Spleen (tissue), 13 donors: ENCODE data around the gene KCP. TPM values are rescaled to one million over a fixed set of nuclear protein-coding genes. Genes with fewer than 3 reads are reported as not detected.
A peak's percentile ranks its signal among the peaks of the same experiment; 100 is the strongest.

ENCODE experiments used
- DNase-seq: peaks from one replicate; pipeline ENCODE4 v3.0.0-alpha.2; 2020
- H3K27ac ChIP-seq, 8 donors: fragments of 200-600 bp; sonication (generic) in 7 of 8; 1 replicate in 4 of 8; 2 replicates in 4 of 8; pipeline versions ENCODE4 v1.5.0 to v1.8.0; 2016 to 2021; ENCODE audit warnings: inconsistent platforms in 4 of 8, mild to moderate bottlenecking in 4 of 8, moderate library complexity in 1 of 8
- H3K27me3 ChIP-seq, 7 donors: fragments of 200-600 bp; sonication (generic) in 6 of 7; replicated peaks in 1 of 7; 1 replicate in 4 of 7; 2 replicates in 3 of 7; pipeline versions ENCODE4 v1.5.0 to v1.8.0; 2016 to 2021; ENCODE audit warnings: inconsistent platforms in 3 of 7, mild to moderate bottlenecking in 1 of 7
- H3K36me3 ChIP-seq, 6 donors: fragments of 200-600 bp; sonication (generic) in 5 of 6; 1 replicate in 4 of 6; 2 replicates in 2 of 6; pipeline versions ENCODE4 v1.5.0 to v1.8.0; 2016 to 2021; ENCODE audit warnings: inconsistent platforms in 2 of 6
- H3K4me1 ChIP-seq, 6 donors: fragments of 200-600 bp; sonication (generic) in 5 of 6; 1 replicate in 3 of 6; 2 replicates in 3 of 6; pipeline versions ENCODE4 v1.5.0 to v1.8.0; 2016 to 2021; ENCODE audit warnings: inconsistent platforms in 3 of 6
- H3K4me3 ChIP-seq, 8 donors: fragments of 200-600 bp; sonication (generic) in 7 of 8; 1 replicate in 4 of 8; 2 replicates in 4 of 8; pipeline versions ENCODE4 v1.5.0 to v1.8.0; 2016 to 2021; ENCODE audit warnings: inconsistent platforms in 4 of 8, mild to moderate bottlenecking in 4 of 8, moderate library complexity in 2 of 8
- H3K9me3 ChIP-seq, 8 donors: fragments of 200-600 bp; sonication (generic) in 7 of 8; 1 replicate in 4 of 8; 2 replicates in 4 of 8; pipeline versions ENCODE4 v1.5.0 to v1.8.0; 2016 to 2021; ENCODE audit warnings: inconsistent platforms in 4 of 8
- CTCF ChIP-seq, 11 experiments: fragments of 200-600 bp in 7 of 11; fragments of 450-650 bp in 4 of 11; sonication (generic) in 4 of 11; IDR thresholded peaks in 8 of 11; conservative IDR thresholded peaks in 3 of 11; 1 replicate in 7 of 11; 2 replicates in 4 of 11; pipeline versions ENCODE4 v1.4.0 to v1.8.0; 2016 to 2021; ENCODE audit warnings: antibody characterized with exemption in 11 of 11, inconsistent platforms in 4 of 11, mild to moderate bottlenecking in 1 of 11
- POLR2A ChIP-seq, 3 donors: fragments of 450-650 bp; IDR thresholded peaks; one replicate each; pipeline ENCODE4 v1.5.1; 2017; ENCODE audit warnings: antibody characterized with exemption in 3 of 3, mild to moderate bottlenecking in 1 of 3
- POLR2AphosphoS5 ChIP-seq, 3 donors: sonication (generic); formaldehyde crosslinking; IDR thresholded peaks; one replicate each; pipeline ENCODE4 v1.5.1; 2017; ENCODE audit warnings: antibody characterized with exemption in 3 of 3
- WGBS, 5 donors: extraction: QIAGEN DNeasy Blood & Tissue Kit in 3 of 5; methylation state at CpG; one replicate each; pipeline versions ENCODE4 v1.1.5 to v1.1.7; 2013 to 2018; 5-methylcytosine and 5-hydroxymethylcytosine counted together
- intact Hi-C: fragments of 100-400 bp; cut with DNase I; formaldehyde crosslinking; loops from one replicate; pipeline ENCODE4 v1.15.0; 2023; ENCODE audit warnings: low total_unique reads
- long read RNA-seq, 2 donors: transcript quantifications; one replicate each; lab custom pipeline, GENCODE V29; 2026
- polyA plus RNA-seq, 3 donors: library from polyadenylated mRNA; stranded (reverse); fragments of 200-250 nt; gene quantifications; one replicate each; pipeline ENCODE4 v1.2.1, GENCODE V29; 2013
- total RNA-seq, 7 donors: library from RNA; depleted of rRNA in 3 of 7; stranded (reverse); fragments of >200 nt in 3 of 7; fragmentation: NEBNext Ultra II Directional in 4 of 7; extraction: Animal tissue kit (Norgen Biotek cat#: 25700) in 4 of 7; gene quantifications; one replicate each; pipeline versions ENCODE4 v1.1.0 to v1.2.1, GENCODE V29; 2016 to 2021
- donor health status: healthy with polysubstance abuse.
- donor health status: DM: no; HTN: no; CAD: no; lungs with moderate emphysema.
- donor health status: DM: no; HTN: no; CAD: no.
- donor health status: Bipolar disorder and iron deficiency.
- donor health status: healthy.
- donor health status: DM: no; HTN: no; CAD: no.
- donor health status: DM: yes; HTN: yes; CAD: no.

Gene KCP
- total RNA-seq, result under 1 TPM; 0.14 to 0.89 (median 0.72) TPM
- polyA plus RNA-seq, result 1 to 10 TPM in 1 of 3 donors, under 1 TPM in 2; 0.06 to 2.1 (median 0.35) TPM
- long read RNA-seq, donor 1, result 0 reads
- long read RNA-seq, donor 2, result 0 reads

- H3K27ac ChIP-seq, result no peak within 1 kb of the TSS
- intact Hi-C loops, result no loop called here
- peaks cover 0 to 84% (median 40%) of the 10 kb centered on the region in 7 donors for H3K27me3 ChIP-seq
- peak within 1 kb of the TSS in 3 of 8 donors; percentile 3 to 39 (median 14) for H3K4me3 ChIP-seq
- peaks cover 3 to 37% (median 16%) of the 10 kb centered on the region in 6 donors for H3K4me1 ChIP-seq
- no peak for DNase-seq
- WGBS, 5 donors, result 42 to 55% (median 43%) methylated on average over 20 to 34 of the region's 34 CpGs
- TF ChIP-seq POLR2A (IDR thresholded peaks at IDR 0.05), result no peak
- no peak for TF ChIP-seq CTCF (IDR thresholded peaks at IDR 0.05 in 8 of 11, conservative IDR thresholded peaks at IDR 0.05 in 3 of 11)
- TF ChIP-seq POLR2AphosphoS5 (IDR thresholded peaks at IDR 0.05), result no peak
- no peaks in the 10 kb centered on the region for H3K9me3 ChIP-seq
- no peaks in the 10 kb centered on the region for H3K36me3 ChIP-seq
Measured at GRCh38 chr7:128910569-128910945, at the start of gene KCP. TSS of gene KCP (minus strand) at chr7:128910709. CDS start at chr7:128910676, 33 bp downstream.

GRCh38 chr7:128959296-128959695 lies 48.8 kb upstream of the KCP start:
- no peak overlapping the region for H3K27ac ChIP-seq
- peaks cover 0 to 33% (median 11%) of the 10 kb centered on the region in 6 donors for H3K4me1 ChIP-seq
- intact Hi-C loops, result no loop called here
- no peaks in the 10 kb centered on the region for H3K9me3 ChIP-seq
- DNase-seq, result no peak
- 89 to 95% (median 92%) methylated on average over 4 of the region's 4 CpGs for WGBS, 5 donors
- H3K36me3 ChIP-seq, result peaks cover 0 to 100% (median 57%) of the 10 kb centered on the region in 6 donors
- H3K27me3 ChIP-seq, result no peaks in the 10 kb centered on the region
- H3K4me3 ChIP-seq, result no peak overlapping the region
- TF ChIP-seq CTCF (IDR thresholded peaks at IDR 0.05 in 8 of 11, conservative IDR thresholded peaks at IDR 0.05 in 3 of 11) (no peak), POLR2A (IDR thresholded peaks at IDR 0.05) (no peak), POLR2AphosphoS5 (IDR thresholded peaks at IDR 0.05) (no peak)

DNA sequence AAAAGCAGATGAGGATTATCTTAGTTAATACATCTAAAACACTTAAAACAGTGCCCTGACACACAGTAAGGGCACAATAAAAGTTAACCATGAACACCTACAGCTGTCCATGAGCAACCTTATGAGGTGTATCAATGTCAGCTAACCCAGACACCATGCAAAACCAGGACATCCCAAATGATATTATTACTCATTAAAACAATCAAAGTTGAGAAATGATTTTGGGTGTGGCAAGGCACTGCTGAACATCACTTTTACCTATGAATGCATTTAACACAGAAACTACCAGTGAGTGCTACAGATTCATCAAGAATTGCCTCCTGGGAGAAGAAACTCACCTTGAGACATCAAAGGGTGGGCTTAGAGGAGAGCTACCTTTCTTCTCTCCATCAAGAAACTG lies 45.5 kb upstream of the KCP start:
- intact Hi-C loops, result no loop called here
- H3K27ac ChIP-seq, result no peak overlapping the region
- no peaks in the 10 kb centered on the region for H3K9me3 ChIP-seq
- no peaks in the 10 kb centered on the region for H3K27me3 ChIP-seq
- peaks cover 0 to 100% (median 69%) of the 10 kb centered on the region in 6 donors for H3K36me3 ChIP-seq
- H3K4me3 ChIP-seq, result no peak overlapping the region
- DNase-seq, result no peak
- no peak for TF ChIP-seq POLR2A (IDR thresholded peaks at IDR 0.05)
- no peak for TF ChIP-seq CTCF (IDR thresholded peaks at IDR 0.05 in 8 of 11, conservative IDR thresholded peaks at IDR 0.05 in 3 of 11)
- no peak for TF ChIP-seq POLR2AphosphoS5 (IDR thresholded peaks at IDR 0.05)
- peaks cover 0 to 21% (median 0%) of the 10 kb centered on the region in 6 donors for H3K4me1 ChIP-seq

DNA sequence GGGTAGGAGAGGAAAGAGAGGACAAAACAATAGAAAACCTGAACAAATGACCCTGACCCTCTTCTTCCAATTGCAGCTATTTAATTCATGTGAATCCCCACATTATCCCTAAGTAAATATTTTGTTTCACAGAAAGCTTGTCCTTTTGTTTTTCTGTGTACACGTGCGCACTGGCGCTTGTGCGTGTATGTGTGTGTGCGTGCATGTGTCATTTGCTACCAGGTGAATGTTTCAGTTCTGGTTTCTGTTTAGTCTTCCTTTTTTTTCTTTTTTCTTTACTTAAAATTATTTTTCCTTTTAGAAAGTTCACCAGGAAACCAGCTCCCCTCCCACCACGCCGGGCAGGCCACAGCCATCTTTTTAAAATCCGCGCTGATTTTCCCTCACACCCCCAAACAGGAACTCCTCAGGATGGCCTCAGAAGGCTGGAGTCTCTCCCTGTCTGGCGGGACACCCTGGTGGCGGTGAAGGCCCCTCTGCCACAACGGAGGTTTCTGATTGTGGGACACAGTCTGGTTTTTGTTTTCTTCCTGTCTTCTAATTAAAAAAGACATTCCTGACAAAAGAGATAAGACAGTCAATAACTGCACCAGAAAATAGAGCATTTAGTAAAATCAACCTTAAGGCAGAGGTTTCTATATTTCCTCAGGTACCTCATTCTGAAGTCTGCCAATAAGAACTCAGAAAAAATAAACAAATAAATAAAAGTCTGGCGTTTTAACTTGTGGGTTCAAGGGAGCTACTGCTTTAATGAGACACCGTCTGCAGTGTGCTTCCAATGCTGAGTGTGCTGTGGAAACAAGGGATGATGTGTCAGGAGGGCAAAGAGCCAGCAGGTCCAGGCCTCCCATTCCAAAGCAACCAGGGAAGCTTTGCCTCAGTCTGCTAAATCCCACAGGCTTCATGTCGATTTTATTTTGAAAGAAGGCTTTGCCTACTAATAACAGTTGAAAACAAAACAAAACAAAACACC lies 44.6 kb upstream of the KCP start:
- no peaks in the 10 kb centered on the region for H3K27me3 ChIP-seq
- intact Hi-C loops, result no loop called here
- H3K9me3 ChIP-seq, result no peaks in the 10 kb centered on the region
- peaks cover 0 to 100% (median 71%) of the 10 kb centered on the region in 6 donors for H3K36me3 ChIP-seq
- 59 to 67% (median 60%) methylated on average over 15 of the region's 15 CpGs for WGBS, 5 donors
- no peak overlapping the region for H3K4me3 ChIP-seq
- peaks cover 0 to 21% (median 0%) of the 10 kb centered on the region in 6 donors for H3K4me1 ChIP-seq
- DNase-seq, result no peak
- H3K27ac ChIP-seq, result peak overlapping the region in 7 of 8 donors; percentile 27 to 72 (median 57)
- TF ChIP-seq CTCF (IDR thresholded peaks at IDR 0.05 in 8 of 11, conservative IDR thresholded peaks at IDR 0.05 in 3 of 11) (peak in 1 of 11 experiments; percentile 13), POLR2A (IDR thresholded peaks at IDR 0.05) (no peak), POLR2AphosphoS5 (IDR thresholded peaks at IDR 0.05) (peak in 1 of 3 donors; percentile 18)
